Epithelial cell of esophagus (primary cell): Measurements from ENCODE around the gene MED29.

Source experiments
- DNase-seq: peaks from one replicate; pipeline ENCODE4 v3.0.0; 2010; ENCODE audit warnings: low read depth
- H3K4me3 ChIP-seq: 2 replicates; pipeline ENCODE4 v1.5.1; 2011; ENCODE audit warnings: mild to moderate bottlenecking, low read length, control low read depth
- TF ChIP-seq, protein P1 (sequence below): IDR thresholded peaks from 2 replicates; pipeline ENCODE4 v1.5.1; 2011; ENCODE audit warnings: low read depth, mild to moderate bottlenecking, low read length, control low read depth, inconsistent platforms; ENCODE audit not compliant: insufficient read depth; ENCODE audit errors: missing control alignments

The MED29 gene

GRCh38 chr19:39390751-39391437 is at the start of gene MED29, which contains the start of gene PAF1:
Gene MED29, plus strand, starts transcription at chr19:39391378. Its CDS starts 45 bp downstream, at chr19:39391423.
Gene PAF1, minus strand, starts transcription at chr19:39391106. Its CDS starts 242 bp downstream, at chr19:39390864.
- DNase-seq = peak; percentile 100
- peak within 1 kb of the TSS; percentile 90 for H3K4me3 ChIP-seq
- TF ChIP-seq, protein P1, sequence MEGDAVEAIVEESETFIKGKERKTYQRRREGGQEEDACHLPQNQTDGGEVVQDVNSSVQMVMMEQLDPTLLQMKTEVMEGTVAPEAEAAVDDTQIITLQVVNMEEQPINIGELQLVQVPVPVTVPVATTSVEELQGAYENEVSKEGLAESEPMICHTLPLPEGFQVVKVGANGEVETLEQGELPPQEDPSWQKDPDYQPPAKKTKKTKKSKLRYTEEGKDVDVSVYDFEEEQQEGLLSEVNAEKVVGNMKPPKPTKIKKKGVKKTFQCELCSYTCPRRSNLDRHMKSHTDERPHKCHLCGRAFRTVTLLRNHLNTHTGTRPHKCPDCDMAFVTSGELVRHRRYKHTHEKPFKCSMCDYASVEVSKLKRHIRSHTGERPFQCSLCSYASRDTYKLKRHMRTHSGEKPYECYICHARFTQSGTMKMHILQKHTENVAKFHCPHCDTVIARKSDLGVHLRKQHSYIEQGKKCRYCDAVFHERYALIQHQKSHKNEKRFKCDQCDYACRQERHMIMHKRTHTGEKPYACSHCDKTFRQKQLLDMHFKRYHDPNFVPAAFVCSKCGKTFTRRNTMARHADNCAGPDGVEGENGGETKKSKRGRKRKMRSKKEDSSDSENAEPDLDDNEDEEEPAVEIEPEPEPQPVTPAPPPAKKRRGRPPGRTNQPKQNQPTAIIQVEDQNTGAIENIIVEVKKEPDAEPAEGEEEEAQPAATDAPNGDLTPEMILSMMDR = no peak

GRCh38 chr19:39341719-39342604 is 49.2 kb upstream of the MED29 start, which contains the start of gene SAMD4B:
Gene SAMD4B, plus strand, starts transcription at chr19:39342421. Its CDS starts 14,473 bp downstream, at chr19:39356894.
- TF ChIP-seq, protein P1 = peak; percentile 59
- peak; percentile 99 for DNase-seq
- H3K4me3 ChIP-seq = peak within 1 kb of the TSS; percentile 98

GRCh38 chr19:39342647-39343305 is 48.4 kb upstream of the MED29 start:
- TF ChIP-seq, protein P1 = no peak
- peak; percentile 13 for DNase-seq

DNA sequence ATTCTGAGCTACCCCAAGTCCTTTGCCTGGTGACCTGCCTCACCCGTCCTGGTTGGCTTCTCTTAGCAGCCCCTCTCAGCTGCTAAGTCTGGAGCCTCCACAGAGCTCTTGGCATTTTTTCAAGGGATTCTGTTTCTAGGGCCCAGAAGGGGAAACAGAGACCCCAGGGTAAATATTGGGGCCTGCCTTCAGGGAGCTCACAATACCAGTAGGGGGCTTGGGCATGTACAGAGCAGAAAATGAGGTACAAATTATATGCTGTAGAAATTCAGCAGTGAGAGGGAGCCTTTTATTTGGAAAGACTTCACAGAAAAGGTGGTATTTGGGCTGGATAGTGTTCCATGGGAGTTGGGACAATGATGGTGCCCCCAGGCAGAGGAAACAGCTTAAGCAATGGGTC is 45.2 kb upstream of the MED29 start:
- H3K4me3 ChIP-seq = no peak overlapping the region
- no peak for DNase-seq
- TF ChIP-seq, protein P1 = no peak

More at GRCh38 chr19:39342647-39343305, 48.4 kb upstream of the MED29 start:
- H3K4me3 ChIP-seq = peak overlapping the region; percentile 82

GRCh38 chr19:39347332-39348164 is 43.6 kb upstream of the MED29 start:
- H3K4me3 ChIP-seq = no peak overlapping the region
- TF ChIP-seq, protein P1 = no peak
- no peak for DNase-seq

DNA sequence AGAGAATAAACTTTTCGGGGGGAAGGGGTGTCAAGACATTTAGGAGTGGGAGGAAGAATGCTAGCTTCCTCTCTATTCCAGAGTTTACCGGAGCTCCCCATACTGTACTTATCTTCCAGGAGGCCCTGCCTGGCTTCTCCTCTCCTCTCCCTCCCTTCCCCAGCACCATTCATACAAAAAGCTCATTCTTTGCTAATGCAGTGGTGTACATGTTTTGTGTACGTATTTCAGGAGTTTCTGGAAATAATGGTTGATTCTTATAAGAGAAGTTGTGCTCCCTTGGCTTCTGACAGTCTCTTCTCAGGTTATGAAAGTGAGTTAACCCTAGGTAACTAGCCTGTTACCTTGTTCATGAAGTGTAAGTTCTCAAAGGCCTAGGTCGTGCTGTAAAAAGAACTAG is 41.9 kb upstream of the MED29 start:
- TF ChIP-seq, protein P1 = no peak
- no peak overlapping the region for H3K4me3 ChIP-seq
- no peak for DNase-seq
